ENCODE data around the gene PSME1. TPM values are rescaled to one million over a fixed set of nuclear protein-coding genes. Genes with fewer than 3 reads are reported as not detected.

Gene PSME1
- total RNA-seq, 8 experiments from 2014 or later: 40.1 to 318 (median 102) TPM

DNA sequence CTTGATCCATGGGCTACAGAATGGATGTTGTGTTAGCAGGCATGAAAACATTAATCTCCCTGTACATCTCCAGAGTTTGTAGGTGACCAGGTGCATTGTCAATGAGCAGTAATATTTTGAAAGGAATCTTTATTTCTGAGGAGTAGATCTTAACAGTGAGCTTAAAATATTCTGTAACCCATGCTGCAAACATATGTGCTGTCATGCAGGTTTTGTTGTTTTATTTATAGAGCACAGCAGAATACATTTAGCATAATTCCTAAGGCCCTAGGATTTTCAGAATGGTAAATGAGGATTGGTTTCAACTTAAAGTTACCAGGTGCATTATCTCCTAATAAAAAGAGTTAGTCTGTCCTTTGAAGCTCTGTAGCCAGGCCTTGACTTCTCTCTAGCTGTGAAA lies 9.1 kb upstream of the PSME1 start:
- H3K4me1 ChIP-seq (replicated peaks in 1 of 2): no peaks in the 10 kb centered on the region
- no peak overlapping the region for H3K27ac ChIP-seq
- no peak overlapping the region for H3K4me3 ChIP-seq
- peak in 3 of 8 experiments; percentile 62 to 81 (median 63) for ATAC-seq (replicated peaks in 6 of 8)
- in situ Hi-C loops (cut with MboI; ENCODE audit: low pct_unique_long_range_greater_than_20kb in 2 of 9, low sequenced_read_pairs in 9 of 9, unreplicated experiment in 9 of 9): no loop called here

DNA sequence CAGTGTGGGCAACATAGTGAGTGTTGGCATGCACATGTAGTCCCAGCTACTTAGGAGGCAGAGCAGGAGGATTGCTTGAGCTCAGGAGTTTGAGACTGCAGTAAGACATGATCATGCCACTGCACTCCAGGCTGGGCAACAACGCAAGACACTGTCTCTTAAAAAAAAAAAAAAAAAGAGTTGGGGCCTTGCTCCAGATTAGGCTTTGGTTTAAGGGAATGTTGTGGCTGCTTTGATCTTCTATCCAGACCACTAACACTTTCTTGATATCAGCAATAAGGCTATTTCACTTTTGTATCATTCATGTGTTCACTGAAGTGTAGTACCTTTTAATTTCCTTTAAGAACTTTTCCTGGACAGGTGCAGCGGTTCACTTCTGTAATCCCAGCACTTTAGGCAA lies 8.3 kb upstream of the PSME1 start:
- Histone ChIP-seq H3K27ac (no peak overlapping the region), H3K4me3 (no peak overlapping the region), H3K4me1 (replicated peaks in 1 of 2) (no peaks in the 10 kb centered on the region)
- 50 to 100% (median 90%) methylated on average over 1 to 2 of the region's 2 CpGs; no CpG with 5 or more reads in 2 of the 10 experiments for WGBS, 10 experiments
- ATAC-seq (replicated peaks in 6 of 8): no peak
- in situ Hi-C loops (cut with MboI; ENCODE audit: low pct_unique_long_range_greater_than_20kb in 2 of 9, low sequenced_read_pairs in 9 of 9, unreplicated experiment in 9 of 9): no loop called here

GRCh38 chr14:24129410-24129998 lies 6.5 kb upstream of the PSME1 start:
- H3K4me1 ChIP-seq (replicated peaks in 1 of 2): no peaks in the 10 kb centered on the region
- WGBS, 10 experiments: 80 to 100% (median 94%) methylated on average over 2 to 8 of the region's 8 CpGs; no CpG with 5 or more reads in 4 of the 10 experiments
- H3K4me3 ChIP-seq: no peak overlapping the region
- no peak for ATAC-seq (replicated peaks in 6 of 8)
- H3K27ac ChIP-seq: no peak overlapping the region
- in situ Hi-C loops (cut with MboI; ENCODE audit: low pct_unique_long_range_greater_than_20kb in 2 of 9, low sequenced_read_pairs in 9 of 9, unreplicated experiment in 9 of 9): no loop called here

- in situ Hi-C loops (cut with MboI; ENCODE audit: low pct_unique_long_range_greater_than_20kb in 2 of 9, low sequenced_read_pairs in 9 of 9, unreplicated experiment in 9 of 9): no loop called here
- H3K27ac ChIP-seq: no peak within 1 kb of the TSS
- 66 to 100% (median 93%) methylated on average over 1 to 5 of the region's 5 CpGs; no CpG with 5 or more reads in 5 of the 10 experiments for WGBS, 10 experiments
- H3K4me3 ChIP-seq: no peak within 1 kb of the TSS
- ATAC-seq (replicated peaks in 6 of 8): no peak
- H3K4me1 ChIP-seq (replicated peaks in 1 of 2): peaks cover 0 to 2% of the 10 kb centered on the region in 2 donors
Observed at GRCh38 chr14:24130380-24130716, 5.6 kb upstream of the PSME1 start, which contains the start of gene FITM1. TSS of gene FITM1 (plus strand) at chr14:24130659. CDS start at chr14:24131564, 905 bp downstream.

- WGBS, 10 experiments: 0 to 100% (median 53%) methylated on average over 1 to 4 of the region's 7 CpGs; no CpG with 5 or more reads in 2 of the 10 experiments
- in situ Hi-C loops (cut with MboI; ENCODE audit: low pct_unique_long_range_greater_than_20kb in 2 of 9, low sequenced_read_pairs in 9 of 9, unreplicated experiment in 9 of 9): no loop called here
- Histone ChIP-seq H3K4me3 (no peak overlapping the region), H3K27ac (no peak overlapping the region), H3K4me1 (replicated peaks in 1 of 2) (peaks cover 0 to 2% of the 10 kb centered on the region in 2 donors)
- no peak for ATAC-seq (replicated peaks in 6 of 8)
Observed at GRCh38 chr14:24130717-24131548, 5.1 kb upstream of the PSME1 start.

DNA sequence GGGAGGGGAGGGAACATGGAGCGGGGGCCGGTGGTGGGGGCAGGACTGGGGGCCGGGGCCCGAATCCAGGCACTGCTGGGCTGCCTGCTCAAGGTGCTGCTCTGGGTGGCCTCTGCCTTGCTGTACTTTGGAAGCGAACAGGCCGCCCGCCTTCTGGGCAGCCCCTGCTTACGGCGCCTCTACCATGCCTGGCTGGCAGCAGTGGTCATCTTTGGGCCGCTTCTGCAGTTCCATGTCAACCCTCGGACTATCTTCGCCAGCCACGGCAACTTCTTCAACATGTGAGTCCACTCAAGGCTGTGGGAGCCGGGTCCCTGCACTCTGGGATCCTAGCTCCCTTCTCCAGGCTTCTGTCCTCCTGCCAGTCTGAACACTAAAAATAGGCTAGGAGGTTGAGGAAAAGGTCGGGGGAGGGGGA lies 4.4 kb upstream of the PSME1 start:
- no peak overlapping the region for H3K27ac ChIP-seq
- 79 to 100% methylated on average over 3 to 7 of the region's 15 CpGs; no CpG with 5 or more reads in 8 of the 10 experiments for WGBS, 10 experiments
- in situ Hi-C loops (cut with MboI; ENCODE audit: low pct_unique_long_range_greater_than_20kb in 2 of 9, low sequenced_read_pairs in 9 of 9, unreplicated experiment in 9 of 9): no loop called here
- H3K4me3 ChIP-seq: no peak overlapping the region
- H3K4me1 ChIP-seq (replicated peaks in 1 of 2): peaks cover 0 to 2% of the 10 kb centered on the region in 2 donors
- ATAC-seq (replicated peaks in 6 of 8): no peak

DNA sequence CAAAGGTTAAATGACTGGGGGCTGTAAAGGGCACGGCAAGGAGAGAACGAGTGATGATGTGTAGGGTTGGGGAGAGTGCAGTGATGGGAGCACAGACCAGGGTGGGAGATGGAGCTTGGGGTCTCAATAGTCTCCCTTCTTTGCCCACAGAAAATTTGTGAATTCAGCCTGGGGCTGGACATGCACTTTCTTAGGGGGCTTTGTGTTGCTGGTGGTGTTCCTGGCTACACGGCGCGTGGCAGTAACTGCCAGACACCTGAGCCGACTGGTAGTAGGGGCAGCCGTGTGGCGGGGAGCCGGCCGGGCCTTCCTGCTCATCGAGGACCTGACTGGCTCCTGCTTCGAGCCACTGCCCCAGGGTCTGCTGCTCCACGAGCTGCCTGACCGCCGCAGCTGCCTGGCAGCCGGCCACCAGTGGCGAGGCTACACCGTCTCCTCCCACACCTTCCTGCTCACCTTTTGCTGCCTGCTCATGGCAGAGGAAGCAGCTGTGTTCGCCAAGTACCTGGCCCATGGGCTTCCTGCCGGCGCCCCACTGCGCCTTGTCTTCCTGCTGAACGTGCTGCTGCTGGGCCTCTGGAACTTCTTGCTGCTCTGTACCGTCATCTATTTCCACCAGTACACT lies 3.8 kb upstream of the PSME1 start:
- H3K27ac ChIP-seq: no peak overlapping the region
- H3K4me3 ChIP-seq: no peak overlapping the region
- in situ Hi-C loops (cut with MboI; ENCODE audit: low pct_unique_long_range_greater_than_20kb in 2 of 9, low sequenced_read_pairs in 9 of 9, unreplicated experiment in 9 of 9): no loop called here
- ATAC-seq (replicated peaks in 6 of 8): no peak
- 82 to 90% (median 87%) methylated on average over 2 to 15 of the region's 24 CpGs; no CpG with 5 or more reads in 7 of the 10 experiments for WGBS, 10 experiments
- peaks cover 2 to 5% of the 10 kb centered on the region in 2 donors for H3K4me1 ChIP-seq (replicated peaks in 1 of 2)

DNA sequence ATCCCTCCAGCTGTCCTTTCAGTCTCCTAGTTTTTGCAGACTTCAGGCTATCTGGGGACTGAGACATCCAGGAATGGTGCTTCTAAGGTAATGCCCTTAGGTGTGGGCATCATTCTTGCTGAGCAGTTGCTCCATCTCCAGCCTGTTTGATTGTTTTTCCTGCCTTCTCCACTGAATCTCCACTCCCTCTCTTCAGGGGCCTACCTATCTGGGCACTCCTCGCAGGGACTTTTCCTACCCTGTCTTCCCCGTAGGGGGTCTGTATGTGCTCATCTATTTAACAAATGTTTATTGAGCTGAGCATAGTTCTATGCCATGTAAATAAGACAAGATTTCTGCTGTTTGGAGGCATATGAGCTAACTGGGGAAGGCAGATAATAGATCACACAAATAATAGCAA lies 3.0 kb upstream of the PSME1 start:
- H3K4me1 ChIP-seq (replicated peaks in 1 of 2): peaks cover 2 to 5% of the 10 kb centered on the region in 2 donors
- in situ Hi-C loops (cut with MboI; ENCODE audit: low pct_unique_long_range_greater_than_20kb in 2 of 9, low sequenced_read_pairs in 9 of 9, unreplicated experiment in 9 of 9): no loop called here
- no peak for ATAC-seq (replicated peaks in 6 of 8)
- no peak overlapping the region for H3K4me3 ChIP-seq
- H3K27ac ChIP-seq: no peak overlapping the region
- 85 to 100% (median 91%) methylated on average over 1 to 2 of the region's 2 CpGs; no CpG with 5 or more reads in 4 of the 10 experiments for WGBS, 10 experiments

- Histone ChIP-seq H3K4me3 (no peak overlapping the region), H3K27ac (no peak overlapping the region), H3K4me1 (replicated peaks in 1 of 2) (peaks cover 2 to 5% of the 10 kb centered on the region in 2 donors)
- no peak for ATAC-seq (replicated peaks in 6 of 8)
- in situ Hi-C loops (cut with MboI; ENCODE audit: low pct_unique_long_range_greater_than_20kb in 2 of 9, low sequenced_read_pairs in 9 of 9, unreplicated experiment in 9 of 9): no loop called here
- 73 to 100% (median 100%) methylated on average over 1 of the region's 1 CpG; no CpG with 5 or more reads in 5 of the 10 experiments for WGBS, 10 experiments
Observed at GRCh38 chr14:24133735-24134134, 2.3 kb upstream of the PSME1 start.

DNA sequence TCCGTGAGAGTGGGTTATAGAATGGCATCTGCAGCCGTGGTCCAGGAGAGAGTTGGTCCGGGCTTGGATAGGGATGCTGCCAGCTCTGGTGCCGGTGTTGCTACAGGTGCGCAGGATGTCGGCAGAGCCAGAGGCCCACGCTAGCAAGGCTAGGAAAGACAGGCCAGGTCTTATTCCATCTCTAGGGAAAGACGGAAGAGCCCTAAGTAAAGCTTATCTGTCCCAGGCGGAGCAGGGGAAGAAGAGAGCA lies 485 bp upstream of the PSME1 start:
- H3K4me1 ChIP-seq (replicated peaks in 1 of 2): peaks cover 6 to 8% of the 10 kb centered on the region in 2 donors
- peak overlapping the region; percentile 52 to 95 (median 59) for H3K4me3 ChIP-seq
- in situ Hi-C loops (cut with MboI; ENCODE audit: low pct_unique_long_range_greater_than_20kb in 2 of 9, low sequenced_read_pairs in 9 of 9, unreplicated experiment in 9 of 9): no loop called here
- ATAC-seq (replicated peaks in 6 of 8): no peak
- H3K27ac ChIP-seq: peak overlapping the region; percentile 12 to 50
- 0 to 40% (median 15%) methylated on average over 2 to 8 of the region's 9 CpGs; no CpG with 5 or more reads in 2 of the 10 experiments for WGBS, 10 experiments

DNA sequence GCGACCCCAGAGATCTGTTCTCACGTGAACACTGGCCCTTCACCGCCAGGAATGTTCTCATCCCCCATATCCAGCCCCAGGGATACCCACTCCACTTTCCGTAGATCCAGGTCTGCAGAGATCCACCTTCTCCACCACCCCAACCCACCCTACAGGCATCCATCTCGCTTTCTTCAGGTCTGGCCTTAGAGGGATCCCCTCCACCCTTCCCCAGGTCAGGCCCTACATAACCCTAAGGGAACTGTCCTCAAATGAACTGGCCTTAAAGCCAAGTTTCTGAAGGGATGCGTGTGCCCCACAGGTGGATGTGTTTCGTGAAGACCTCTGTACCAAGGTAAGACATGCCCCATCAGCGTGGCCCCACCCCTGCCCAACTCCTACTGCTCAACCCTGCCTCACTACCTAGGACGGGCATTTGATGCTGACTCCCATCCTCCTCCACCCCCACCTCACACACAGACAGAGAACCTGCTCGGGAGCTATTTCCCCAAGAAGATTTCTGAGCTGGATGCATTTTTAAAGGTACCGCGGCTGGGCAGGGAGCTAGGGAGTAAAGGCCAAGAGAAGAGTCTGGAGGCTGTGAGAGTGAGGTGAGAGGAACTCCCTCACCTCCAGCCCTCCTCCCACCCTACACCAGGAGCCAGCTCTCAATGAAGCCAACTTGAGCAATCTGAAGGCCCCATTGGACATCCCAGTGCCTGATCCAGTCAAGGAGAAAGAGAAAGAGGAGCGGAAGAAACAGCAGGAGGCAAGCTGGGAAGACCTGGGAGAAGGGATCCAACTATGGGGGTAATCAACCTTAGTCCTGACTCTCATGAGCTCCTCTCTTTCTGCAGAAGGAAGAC lies 912 bp downstream of the PSME1 start:
- Histone ChIP-seq H3K27ac (peak overlapping the region in 1 of 2 donors; percentile 69), H3K4me3 (peak overlapping the region; percentile 52 to 95 (median 59)), H3K4me1 (replicated peaks in 1 of 2) (peaks cover 6 to 8% of the 10 kb centered on the region in 2 donors)
- in situ Hi-C loops (cut with MboI; ENCODE audit: low pct_unique_long_range_greater_than_20kb in 2 of 9, low sequenced_read_pairs in 9 of 9, unreplicated experiment in 9 of 9): no loop called here
- WGBS, 10 experiments: 20 to 100% (median 82%) methylated on average over 1 to 4 of the region's 13 CpGs; no CpG with 5 or more reads in 2 of the 10 experiments
- no peak for ATAC-seq (replicated peaks in 6 of 8)

DNA sequence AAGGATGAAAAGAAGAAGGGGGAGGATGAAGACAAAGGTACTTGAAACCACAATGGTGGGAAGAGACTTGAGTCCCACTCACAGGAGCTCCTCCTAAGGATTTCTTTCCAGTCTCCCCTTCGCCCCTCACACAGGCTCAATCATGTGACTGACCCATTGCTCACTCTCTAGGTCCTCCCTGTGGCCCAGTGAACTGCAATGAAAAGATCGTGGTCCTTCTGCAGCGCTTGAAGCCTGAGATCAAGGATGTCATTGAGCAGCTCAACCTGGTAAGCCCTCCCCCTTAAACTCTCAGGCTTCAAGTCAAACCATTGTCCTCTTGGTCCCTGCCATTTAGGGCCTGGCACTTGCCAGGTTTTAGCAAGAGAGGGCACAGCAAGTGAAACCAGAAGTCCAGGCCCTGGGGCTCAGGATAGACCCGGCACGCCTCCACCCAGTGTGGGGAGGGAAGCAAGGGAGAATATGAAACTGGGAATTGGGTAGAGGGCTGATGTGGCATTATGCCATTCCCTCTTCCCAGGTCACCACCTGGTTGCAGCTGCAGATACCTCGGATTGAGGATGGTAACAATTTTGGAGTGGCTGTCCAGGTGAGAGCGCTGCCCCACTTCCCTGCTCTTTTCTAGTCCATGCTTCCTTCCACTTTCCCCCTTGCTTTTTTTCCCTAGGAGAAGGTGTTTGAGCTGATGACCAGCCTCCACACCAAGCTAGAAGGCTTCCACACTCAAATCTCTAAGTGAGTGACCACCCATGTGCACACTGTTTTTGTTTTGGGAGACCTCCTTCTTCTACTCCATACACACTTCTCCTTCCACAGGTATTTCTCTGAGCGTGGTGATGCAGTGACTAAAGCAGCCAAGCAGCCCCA lies 1.8 kb downstream of the PSME1 start:
- in situ Hi-C loops (cut with MboI; ENCODE audit: low pct_unique_long_range_greater_than_20kb in 2 of 9, low sequenced_read_pairs in 9 of 9, unreplicated experiment in 9 of 9): no loop called here
- 50 to 100% (median 95%) methylated on average over 1 to 4 of the region's 8 CpGs; no CpG with 5 or more reads in 4 of the 10 experiments for WGBS, 10 experiments
- no peak overlapping the region for H3K27ac ChIP-seq

More for the DNA sequence above, 1.8 kb downstream of the PSME1 start:
- H3K4me1 ChIP-seq (replicated peaks in 1 of 2): peaks cover 6 to 12% of the 10 kb centered on the region in 2 donors
- no peak overlapping the region for H3K4me3 ChIP-seq
- no peak for ATAC-seq (replicated peaks in 6 of 8)
